NOMO-1 treated with dmso at 0.1 percent for 144 hours (cell line): ENCODE data around the gene SLC2A4.
A peak's percentile ranks its signal among the peaks of the same experiment; 100 is the strongest.
"Not testable (repeated sequence)": the region's sequence is repeated elsewhere in the genome, so short reads cannot be mapped to it uniquely, and the experiment has no call there.

Experiments
- DNase-seq: peaks from one replicate; lab custom pipeline; 2025; ENCODE audit not compliant: unreplicated experiment; lab: John Stamatoyannopoulos, UW

SLC2A4 gene

DNA sequence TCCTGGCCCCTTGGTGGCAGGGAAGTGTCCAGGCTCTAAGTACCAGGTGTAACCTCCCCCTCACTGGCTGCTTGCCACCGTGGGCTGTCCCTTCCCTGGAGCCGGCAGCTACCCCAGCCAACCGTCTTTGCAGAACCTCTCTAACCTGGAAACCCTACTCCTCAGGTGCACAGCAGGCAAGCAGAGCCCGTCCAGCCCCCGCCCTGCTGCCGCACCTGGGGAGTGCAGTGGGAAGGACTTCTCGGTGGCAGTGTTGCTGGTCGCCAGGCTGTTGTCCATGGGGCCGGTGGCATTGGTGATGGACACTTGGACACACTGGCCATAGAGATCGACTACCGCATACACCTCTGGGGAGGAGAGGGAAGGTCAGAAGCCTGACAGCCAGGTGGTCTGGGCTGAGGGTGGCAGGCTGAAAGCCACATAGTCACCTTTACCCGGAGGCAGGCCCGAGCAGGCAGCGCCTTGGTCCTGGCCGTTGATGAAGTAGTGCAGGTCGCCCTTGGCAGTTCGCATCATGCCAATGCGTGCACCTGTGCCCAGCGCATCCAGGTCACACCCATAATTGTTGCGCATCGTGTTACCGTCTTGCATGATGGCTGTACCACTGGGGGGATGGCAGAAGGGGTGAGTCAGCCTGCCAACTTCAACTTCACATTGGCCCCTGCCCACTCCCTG, 41.1 kb downstream of the SLC2A4 start:
- DNase-seq: no peak

DNA sequence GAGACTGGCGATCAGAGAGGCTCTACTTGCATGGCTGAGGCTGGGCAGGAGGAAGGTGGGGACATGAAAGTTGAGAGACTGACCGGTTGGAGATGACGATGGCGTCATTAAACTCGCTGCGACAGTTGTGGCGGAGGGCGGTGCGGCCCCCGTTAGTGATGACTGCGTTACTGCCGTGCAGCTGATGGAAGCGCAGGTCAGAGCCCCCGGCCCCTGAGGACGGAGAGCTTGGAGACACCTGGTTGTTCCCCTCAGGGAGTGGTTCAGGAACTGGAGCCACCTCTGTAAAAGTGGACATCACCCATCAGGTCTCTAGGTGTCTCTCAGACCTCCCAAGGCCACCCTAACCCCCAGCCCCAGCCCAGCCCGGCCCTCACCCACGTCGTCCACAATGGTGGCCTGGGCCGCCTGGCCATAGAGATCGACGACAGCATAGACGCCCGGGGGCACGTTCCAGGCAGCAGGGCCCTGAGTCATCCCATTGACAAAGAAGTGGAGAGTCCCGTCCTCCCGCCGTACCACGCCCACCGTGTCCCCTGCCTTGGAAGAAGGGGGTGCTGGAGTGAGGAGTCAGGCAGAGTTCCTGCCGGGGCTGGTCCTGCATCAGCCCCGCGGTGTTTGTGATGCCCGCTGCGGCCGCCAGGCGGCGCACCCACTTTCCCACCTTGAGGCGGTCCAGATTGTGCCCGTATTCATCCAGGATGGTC, 42.4 kb downstream of the SLC2A4 start:
- no peak for DNase-seq

DNA sequence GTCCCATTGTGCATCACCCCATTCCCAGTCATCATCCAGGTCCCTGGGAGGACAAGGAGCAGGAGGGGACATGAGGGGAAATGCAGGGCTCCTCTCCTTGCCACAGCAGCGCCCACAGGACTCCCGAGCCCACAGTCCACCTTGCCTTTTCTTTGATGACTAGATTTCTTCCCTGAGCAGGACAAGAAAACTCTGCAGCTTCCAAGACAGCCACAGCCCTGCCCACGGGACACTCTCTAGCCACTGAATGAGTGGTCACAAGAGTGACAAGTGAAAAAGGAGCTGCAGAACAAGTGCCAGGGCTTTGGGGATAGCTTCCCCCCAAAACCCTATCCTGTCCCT, 42.9 kb downstream of the SLC2A4 start:
- no peak for DNase-seq

DNA sequence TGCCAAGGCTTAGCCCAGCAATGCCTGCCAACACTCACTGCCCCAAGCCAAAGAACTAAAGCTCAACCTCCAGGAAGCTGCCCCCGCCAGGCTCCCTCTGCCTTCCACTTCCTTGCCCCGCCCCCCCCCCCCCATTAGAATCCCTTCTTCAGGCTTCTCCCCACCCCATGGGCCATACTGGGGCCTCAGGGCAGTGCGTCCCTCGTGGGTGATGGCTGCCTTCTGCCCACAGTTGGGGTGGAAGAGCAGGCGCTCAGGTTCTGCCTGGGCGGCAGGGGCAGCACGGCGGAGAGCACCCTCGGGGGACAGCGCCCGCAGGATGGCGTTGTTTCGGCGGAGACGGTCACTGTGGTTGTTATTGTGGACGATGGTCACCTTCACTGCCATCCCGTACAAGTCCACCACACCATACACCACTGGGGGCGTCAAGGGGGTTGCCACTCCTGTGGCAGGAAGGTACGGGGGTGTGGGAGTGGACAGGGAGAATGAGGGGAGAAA, 43.6 kb downstream of the SLC2A4 start:
- DNase-seq: no peak

DNA sequence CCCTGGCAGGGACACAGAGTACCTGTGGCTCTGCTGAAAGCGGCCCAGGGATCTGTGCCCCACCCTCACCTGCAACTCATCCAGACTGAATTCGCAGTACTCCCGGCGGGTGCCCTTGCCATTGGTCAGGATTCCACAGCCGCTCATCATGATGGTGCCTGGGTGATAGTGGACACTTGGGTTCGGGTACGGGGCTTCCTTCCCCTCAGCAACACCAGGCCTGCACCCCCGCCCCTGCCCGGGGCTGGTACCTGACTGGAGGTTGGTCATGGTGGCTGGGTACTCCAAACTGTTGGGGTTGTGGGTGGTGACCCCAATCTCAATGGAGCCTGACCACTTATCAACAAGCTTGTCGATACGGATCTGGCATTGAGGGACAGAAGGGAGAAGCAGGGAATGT, 44.7 kb downstream of the SLC2A4 start:
- no peak for DNase-seq

DNA sequence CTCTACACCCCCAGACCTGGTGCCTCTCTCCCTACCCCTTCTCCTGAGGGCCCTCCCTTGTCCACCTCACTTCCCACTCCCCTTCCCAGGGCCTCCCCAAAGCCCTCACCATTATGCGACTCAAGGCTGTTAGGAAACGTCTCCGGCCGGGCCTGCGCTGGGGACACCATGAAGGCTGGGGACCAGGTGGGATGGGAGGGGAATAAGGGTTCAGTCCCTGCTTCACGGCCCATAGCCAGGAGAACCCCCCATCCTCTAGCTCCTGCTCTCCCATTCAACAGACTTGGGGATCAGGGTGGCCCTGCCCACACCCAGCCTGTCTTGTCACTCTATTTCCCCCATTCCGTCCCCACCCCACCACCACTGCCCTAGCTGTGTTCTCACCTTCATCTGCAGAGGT, 45.5 kb downstream of the SLC2A4 start:
- no peak for DNase-seq

DNA sequence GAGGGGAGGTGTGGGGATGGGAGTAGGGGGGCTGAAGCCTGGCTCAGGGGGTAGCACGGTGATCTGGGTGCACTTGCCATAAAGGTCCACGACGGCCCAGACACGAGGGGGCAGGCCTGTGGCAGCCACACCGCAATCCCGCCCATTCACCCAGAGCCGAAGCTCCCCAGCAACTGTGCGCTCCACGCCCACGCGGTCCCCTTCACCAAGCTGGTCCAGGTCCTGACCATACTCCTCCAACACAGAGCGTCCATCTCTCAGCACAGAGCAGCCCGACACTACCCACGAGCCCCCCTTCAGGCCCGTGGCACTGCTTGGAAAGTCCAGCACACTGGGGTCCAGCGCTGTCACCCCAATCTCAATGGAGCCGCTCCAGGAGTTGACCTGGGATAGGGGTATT, 46.0 kb downstream of the SLC2A4 start:
- DNase-seq: no peak

DNA sequence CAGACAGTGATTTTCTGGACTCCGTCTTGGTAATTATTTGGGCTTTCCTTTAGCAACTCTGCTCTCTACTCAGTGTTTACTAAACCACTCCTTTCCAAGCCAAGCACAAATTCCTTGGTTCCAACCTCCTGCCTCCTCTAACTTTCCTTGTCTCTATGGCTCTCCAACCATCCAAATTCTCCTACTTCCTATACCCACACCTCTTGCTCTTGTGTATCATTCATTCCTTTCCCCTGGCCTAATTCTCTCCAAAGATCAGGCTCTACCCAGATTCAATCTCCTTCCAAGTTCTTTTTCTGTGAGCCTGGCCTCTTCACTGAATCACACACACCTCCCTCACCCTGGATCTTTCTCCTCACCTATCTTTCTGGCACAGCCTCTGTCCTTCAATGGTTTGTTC, 46.5 kb downstream of the SLC2A4 start:
- DNase-seq: no peak

DNA sequence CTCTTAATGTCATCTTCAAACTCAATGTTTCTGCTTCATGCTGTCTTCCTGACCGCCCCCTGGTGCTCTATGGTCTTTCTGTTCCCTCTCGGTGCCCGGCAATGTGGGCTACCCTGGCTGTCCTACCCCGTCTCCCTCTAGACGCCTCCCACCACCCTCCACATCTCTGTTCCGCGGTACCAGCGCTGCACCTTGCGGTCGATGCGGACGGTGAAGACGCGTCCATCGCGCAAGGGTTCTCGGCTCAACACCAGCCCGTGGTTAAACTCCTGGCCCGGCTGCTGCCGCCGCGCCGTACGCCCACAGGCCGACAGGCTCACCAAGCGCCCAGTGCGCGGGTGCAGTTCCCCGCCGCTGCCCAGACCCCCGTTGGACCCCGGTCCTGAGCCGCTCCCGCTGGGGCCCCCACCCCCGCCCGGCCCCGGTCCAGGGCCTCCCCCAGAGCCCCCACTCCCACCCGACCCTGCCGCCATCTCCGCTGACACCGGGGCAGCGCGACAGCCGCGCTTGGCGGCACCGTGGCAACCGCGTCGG, 47.4 kb downstream of the SLC2A4 start, which contains the start of gene NEURL4:
Gene NEURL4 (minus strand): TSS at position 496 of the 534 bp plus-strand sequence. CDS start 23 bp downstream, at position 473.
- no peak for DNase-seq

DNA sequence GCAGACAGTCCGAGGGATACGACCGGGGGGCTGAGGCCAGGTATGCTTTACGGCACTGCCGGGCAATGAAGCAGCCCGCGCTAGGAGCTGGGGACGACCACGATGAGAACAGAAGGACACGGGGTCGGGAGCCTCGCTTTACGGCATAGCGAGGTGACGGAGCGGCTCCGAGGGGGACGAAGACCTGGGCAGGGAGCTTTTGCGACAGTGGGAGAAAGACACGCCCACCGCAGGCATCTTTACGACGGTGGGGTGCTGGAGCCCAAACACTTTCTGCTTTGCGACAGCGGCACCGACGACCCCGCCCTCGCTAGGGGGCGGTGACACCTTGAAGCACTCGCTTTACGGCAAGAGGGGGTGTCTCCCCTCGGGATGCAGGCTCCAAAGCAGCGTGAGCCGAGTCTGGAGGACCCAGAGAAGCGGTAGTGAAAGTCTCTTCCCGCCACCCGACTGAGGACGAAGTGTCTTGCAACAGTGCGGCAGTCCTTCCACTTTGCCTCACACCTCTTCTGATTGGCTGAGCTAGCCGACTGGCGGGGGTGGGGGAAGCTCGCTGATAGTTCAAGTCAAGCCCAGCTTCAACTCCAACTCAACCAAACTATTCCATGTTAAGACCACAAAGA, 48.0 kb downstream of the SLC2A4 start:
- peak; percentile 98 for DNase-seq

DNA sequence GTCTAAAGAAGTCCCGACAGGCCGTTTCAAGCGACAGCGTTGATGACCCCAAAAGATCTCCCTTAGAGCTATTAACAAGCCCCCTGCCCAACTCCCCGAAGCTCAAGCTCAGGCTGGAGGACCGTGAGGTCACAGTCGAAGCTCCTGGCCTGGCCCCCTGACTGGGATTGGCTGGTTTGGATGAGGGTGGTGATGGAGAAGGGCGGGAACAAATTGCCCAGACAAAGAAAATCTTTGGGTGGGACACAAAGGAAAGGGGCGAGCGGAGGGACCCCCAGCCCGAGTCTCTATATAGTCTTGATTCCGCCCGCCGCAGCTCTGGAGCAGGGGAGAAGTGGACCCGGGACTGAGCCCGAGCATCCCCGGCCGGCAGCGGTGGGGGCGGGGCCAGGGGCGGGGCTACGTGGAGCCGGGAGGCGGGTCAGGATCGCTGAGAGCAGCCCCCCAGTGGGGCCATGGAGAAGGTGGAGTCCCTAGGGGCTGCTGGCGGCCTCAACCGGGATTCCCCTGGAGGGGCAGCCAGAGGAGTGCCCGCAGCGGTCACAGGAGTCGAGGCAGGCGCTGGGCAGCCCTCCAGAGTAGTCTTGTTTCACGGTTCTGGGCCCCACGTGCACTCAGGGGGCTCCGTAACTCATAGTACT, 48.6 kb downstream of the SLC2A4 start:
- DNase-seq: peak; percentile 65

DNA sequence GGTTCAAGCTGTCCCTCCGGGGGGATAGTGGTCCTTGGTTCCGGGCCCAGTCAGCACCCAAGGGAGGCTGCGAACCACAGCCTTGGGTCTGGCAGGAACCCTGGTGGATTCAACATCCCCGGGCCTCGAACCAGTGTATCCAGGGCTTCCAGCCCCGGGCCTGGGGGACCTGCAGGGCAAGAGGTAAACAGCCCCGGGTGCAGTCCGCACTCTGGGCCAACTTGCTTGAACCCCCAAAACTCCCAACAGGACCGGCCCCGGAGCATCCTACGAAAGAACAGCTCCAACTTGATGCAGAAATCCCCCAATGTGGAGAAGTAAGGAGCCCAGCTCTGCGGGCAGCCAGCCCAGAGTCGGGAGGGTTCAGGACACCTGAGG, 49.1 kb downstream of the SLC2A4 start:
- no peak for DNase-seq

DNA sequence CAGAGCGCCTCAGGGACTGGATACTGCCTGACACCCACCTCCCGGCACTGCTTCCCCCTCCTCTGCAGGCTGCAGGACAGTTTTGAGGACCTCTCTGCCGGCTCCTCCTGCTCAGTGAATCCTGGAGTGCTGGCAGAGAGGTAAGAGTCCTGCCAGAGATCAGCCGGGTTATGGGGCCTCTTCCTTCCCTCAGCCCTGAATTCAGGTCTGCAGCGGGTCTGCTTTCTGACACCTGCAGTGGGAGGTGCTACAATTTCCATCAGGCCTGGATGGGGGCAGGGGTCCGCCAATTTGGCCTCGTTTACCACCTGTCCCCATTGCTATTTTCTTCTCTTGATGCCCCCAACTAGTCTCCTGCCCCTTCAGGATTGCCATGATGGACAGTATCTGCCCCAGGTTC, 50.6 kb downstream of the SLC2A4 start:
- no peak for DNase-seq

DNA sequence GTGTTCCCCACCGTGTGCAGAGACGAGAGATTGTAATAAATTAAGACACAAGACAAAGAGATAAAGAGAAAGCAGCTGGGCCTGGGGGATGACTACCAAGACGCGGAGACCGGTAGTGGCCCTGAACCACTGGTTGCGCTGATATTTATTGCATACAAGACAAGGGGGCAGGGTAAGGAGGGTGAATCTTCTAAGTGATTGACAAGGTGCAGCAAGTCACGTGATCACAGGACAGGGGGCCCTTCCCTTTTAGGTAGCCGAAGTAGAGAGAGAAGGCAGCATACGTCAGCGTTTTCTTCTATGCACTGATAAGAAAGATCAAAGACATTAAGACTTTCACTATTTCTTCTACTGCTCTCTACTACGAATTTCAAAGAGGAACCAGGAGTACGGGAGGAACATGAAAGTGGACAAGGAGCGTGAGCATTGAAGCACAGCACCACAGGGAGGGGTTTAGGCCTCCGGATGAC, 51.1 kb downstream of the SLC2A4 start:
- DNase-seq: not testable (repeated sequence)

DNA sequence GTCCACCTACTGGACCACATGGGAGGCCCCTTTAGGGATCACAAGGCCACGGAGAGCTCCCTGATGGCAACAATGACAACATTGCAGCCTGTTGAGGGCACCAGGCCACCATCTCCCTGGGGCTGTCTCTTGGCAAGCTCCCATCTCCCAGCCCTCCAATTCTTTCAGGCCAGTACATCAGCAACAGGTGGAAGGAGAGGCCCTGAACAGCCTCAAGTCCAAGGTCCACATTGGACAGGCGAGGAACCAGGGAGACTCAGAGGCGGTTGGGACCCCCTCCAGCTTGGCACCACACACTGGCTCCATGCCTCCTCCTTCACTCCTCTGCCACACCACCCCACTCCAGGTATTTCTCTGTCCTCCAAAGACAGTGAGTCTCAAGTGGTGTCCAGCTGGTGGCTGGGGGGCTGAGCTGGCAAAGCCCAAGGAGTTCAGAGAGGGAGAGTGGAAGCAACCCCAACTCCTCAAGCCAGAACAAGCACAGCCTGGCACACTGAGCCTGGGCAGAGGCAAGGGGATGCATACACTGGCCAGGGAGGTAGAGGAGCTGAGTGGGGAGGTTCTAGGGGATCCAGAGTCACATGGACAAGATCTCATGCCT, 53.5 kb downstream of the SLC2A4 start:
- no peak for DNase-seq

DNA sequence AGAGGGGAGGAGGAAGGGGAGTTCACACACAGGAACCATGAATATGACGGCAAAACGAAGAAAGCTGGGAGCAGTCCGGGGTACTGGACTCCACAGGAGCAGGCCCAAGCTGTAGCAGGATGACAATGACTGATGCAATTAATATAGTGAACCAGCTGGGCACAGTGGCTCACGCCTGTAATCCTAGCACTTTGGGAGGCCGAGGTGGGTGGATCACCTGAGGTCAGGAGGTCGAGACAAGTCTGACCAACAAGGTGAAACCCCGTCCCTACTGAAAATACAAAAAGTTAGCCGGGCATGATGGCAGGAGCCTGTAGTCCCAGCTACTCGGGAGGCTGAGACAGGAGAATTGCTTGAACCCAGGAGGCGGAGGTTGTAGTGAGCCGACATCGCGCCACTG, 54.2 kb downstream of the SLC2A4 start:
- not testable (repeated sequence) for DNase-seq

DNA sequence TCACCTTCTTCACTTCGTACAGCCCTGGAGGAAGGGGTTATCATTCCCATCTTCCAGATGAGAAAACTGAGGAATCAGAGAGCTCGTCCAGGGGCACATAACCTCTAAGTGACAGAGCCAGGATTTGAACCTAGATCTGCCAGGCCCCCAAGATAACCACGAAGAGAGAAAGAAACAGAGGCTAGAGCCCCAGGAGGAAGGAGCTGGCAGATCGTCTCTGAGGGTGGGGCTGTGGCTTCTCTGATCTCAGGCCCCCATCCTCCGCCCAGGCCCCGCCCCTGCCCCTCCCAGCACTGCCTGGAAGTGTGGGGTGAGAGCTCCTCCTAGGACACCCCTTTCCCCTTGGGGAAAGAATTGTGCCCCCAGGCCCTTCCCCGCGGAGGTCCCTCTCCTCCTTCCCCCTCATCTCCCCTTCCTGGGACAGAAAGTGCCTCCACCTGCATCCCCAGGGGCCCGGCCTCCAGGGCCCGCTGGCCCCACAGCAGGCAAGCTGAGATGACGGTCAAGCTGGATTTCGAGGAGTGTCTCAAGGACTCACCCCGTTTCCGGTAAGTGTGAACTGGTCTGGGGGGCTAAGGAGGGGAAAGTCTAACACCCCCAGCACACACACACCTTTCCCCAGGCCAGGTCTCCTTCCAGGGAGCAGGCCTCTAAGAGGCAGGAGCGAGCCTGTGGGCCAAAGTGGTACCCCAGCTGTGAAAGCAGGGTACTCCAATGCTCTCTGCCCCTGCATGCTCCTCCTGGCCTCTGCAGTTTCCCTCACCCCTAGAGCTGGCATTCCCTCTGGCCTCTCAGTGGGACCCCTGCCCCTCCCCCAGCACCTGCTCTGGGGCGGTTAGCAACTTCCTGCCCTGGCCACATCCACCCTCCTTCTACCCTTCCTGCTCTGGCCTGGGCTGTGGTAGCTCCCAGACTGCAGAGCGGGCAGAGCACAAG, 55.0 kb downstream of the SLC2A4 start, which contains the start of gene ACAP1:
Gene ACAP1 (plus strand): TSS at position 290 of the 936 bp plus-strand sequence. CDS start 206 bp downstream, at position 496.
- peak; percentile 50 for DNase-seq

DNA sequence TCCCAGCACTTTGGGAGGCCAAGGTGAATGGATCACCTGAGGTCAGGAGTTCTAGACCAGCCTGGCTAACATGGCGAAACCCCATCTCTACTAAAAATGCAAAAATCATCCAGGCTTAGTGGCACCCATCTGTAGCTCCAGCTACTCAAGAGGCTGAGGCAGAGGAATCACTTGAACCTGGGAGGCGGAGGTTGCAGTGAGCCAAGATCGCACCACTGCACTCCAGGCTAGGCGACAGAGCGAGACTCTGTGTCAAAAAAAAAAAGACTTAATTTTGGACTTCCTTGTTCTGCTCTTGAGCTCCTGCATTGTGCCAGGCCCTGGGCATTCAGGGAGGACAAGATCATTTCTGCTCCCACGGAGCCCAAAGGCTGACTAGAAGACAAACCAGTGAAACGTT, 56.1 kb downstream of the SLC2A4 start:
- DNase-seq: not testable (repeated sequence)
